CD4-positive, alpha-beta T cell treated with Interleukin-10 for 1 hour (primary cell): ENCODE data around the gene CCDC183.
"Not testable (repeated sequence)": the region's sequence is repeated elsewhere in the genome, so short reads cannot be mapped to it uniquely, and the experiment has no call there.

Experiments
- DNase-seq: peaks from one replicate; pipeline ENCODE4 v3.0.0-alpha.2; 2020

The CCDC183 gene

GRCh38 chr9:136760834-136761544, 35.1 kb upstream of the CCDC183 start:
- DNase-seq = peak; percentile 26

GRCh38 chr9:136761545-136761981, 34.6 kb upstream of the CCDC183 start:
- DNase-seq = no peak

- DNase-seq = no peak
Measured at GRCh38 chr9:136762221-136762691, 33.9 kb upstream of the CCDC183 start.

GRCh38 chr9:136762915-136763648, 33.1 kb upstream of the CCDC183 start:
- DNase-seq = peak; percentile 36

- no peak for DNase-seq
Measured at GRCh38 chr9:136763649-136764035, 32.5 kb upstream of the CCDC183 start.

- DNase-seq = no peak
Measured at GRCh38 chr9:136764301-136764891, 31.7 kb upstream of the CCDC183 start, which contains the start of gene LCN15. Gene LCN15, minus strand, starts transcription at chr9:136764518. Its CDS starts 30 bp downstream, at chr9:136764488.

GRCh38 chr9:136765041-136765440, 31.1 kb upstream of the CCDC183 start:
- no peak for DNase-seq

- DNase-seq = not testable (repeated sequence)
Measured at GRCh38 chr9:136765745-136766409, 30.3 kb upstream of the CCDC183 start.

GRCh38 chr9:136766410-136767120, 29.6 kb upstream of the CCDC183 start:
- DNase-seq = peak; percentile 65

- DNase-seq = peak; percentile 59
Measured at GRCh38 chr9:136769710-136770191, 26.4 kb upstream of the CCDC183 start.

GRCh38 chr9:136771907-136772415, 24.2 kb upstream of the CCDC183 start:
- no peak for DNase-seq

- DNase-seq = no peak
Measured at GRCh38 chr9:136773386-136774044, 22.6 kb upstream of the CCDC183 start.

GRCh38 chr9:136774416-136775045, 21.6 kb upstream of the CCDC183 start:
- no peak for DNase-seq

GRCh38 chr9:136775191-136775590, 20.9 kb upstream of the CCDC183 start:
- no peak for DNase-seq

- no peak for DNase-seq
Measured at GRCh38 chr9:136776947-136777346, 19.2 kb upstream of the CCDC183 start.

- DNase-seq = no peak
Measured at GRCh38 chr9:136777359-136777758, 18.8 kb upstream of the CCDC183 start.

- no peak for DNase-seq
Measured at GRCh38 chr9:136779808-136780207, 16.3 kb upstream of the CCDC183 start.

GRCh38 chr9:136782452-136782851, 13.7 kb upstream of the CCDC183 start:
- DNase-seq = no peak

GRCh38 chr9:136784249-136784996, 11.7 kb upstream of the CCDC183 start:
- peak; percentile 47 for DNase-seq

- peak; percentile 58 for DNase-seq
Measured at GRCh38 chr9:136784997-136785361, 11.2 kb upstream of the CCDC183 start.
